LoVo (cell line): ENCODE data around the gene UBE2QL1.

Source experiments
- DNase-seq: peaks from one replicate; pipeline ENCODE4 v3.0.0-alpha.2; 2016; ENCODE audit warnings: low spot score

Gene UBE2QL1

GRCh38 chr5:6478793-6479192 is 30.1 kb downstream of the UBE2QL1 start:
- DNase-seq: no peak

GRCh38 chr5:6480133-6481051 is 31.7 kb downstream of the UBE2QL1 start:
- no peak for DNase-seq

GRCh38 chr5:6482735-6483134 is 34.1 kb downstream of the UBE2QL1 start:
- DNase-seq: no peak

GRCh38 chr5:6483880-6484382 is 35.3 kb downstream of the UBE2QL1 start:
- DNase-seq: no peak

- DNase-seq: no peak
Measured at GRCh38 chr5:6484446-6484845, 35.8 kb downstream of the UBE2QL1 start.

GRCh38 chr5:6484899-6485298 is 36.2 kb downstream of the UBE2QL1 start:
- no peak for DNase-seq

GRCh38 chr5:6485441-6485840 is 36.8 kb downstream of the UBE2QL1 start:
- no peak for DNase-seq

- no peak for DNase-seq
Measured at GRCh38 chr5:6486074-6486473, 37.4 kb downstream of the UBE2QL1 start.

GRCh38 chr5:6487081-6487480 is 38.4 kb downstream of the UBE2QL1 start:
- no peak for DNase-seq

- no peak for DNase-seq
Measured at GRCh38 chr5:6488021-6488420, 39.4 kb downstream of the UBE2QL1 start.

- no peak for DNase-seq
Measured at GRCh38 chr5:6489643-6490185, 41.1 kb downstream of the UBE2QL1 start.

GRCh38 chr5:6490246-6490645 is 41.6 kb downstream of the UBE2QL1 start:
- DNase-seq: no peak

GRCh38 chr5:6490693-6491092 is 42.0 kb downstream of the UBE2QL1 start:
- DNase-seq: no peak

GRCh38 chr5:6491196-6491918 is 42.7 kb downstream of the UBE2QL1 start:
- DNase-seq: no peak

GRCh38 chr5:6491919-6492290 is 43.2 kb downstream of the UBE2QL1 start:
- DNase-seq: no peak

- no peak for DNase-seq
Measured at GRCh38 chr5:6492934-6493333, 44.3 kb downstream of the UBE2QL1 start.

- DNase-seq: no peak
Measured at GRCh38 chr5:6493681-6494454, 45.2 kb downstream of the UBE2QL1 start.

GRCh38 chr5:6494939-6495338 is 46.3 kb downstream of the UBE2QL1 start:
- DNase-seq: no peak

GRCh38 chr5:6495433-6496206 is 47.0 kb downstream of the UBE2QL1 start:
- no peak for DNase-seq

GRCh38 chr5:6496207-6496584 is 47.5 kb downstream of the UBE2QL1 start:
- DNase-seq: no peak

GRCh38 chr5:6496636-6497035 is 48.0 kb downstream of the UBE2QL1 start:
- DNase-seq: no peak
